GM19395 (cell line): Measurements from ENCODE around the gene GRAP.

ENCODE experiments used
- ATAC-seq: cut with Tn5 transposase; IDR thresholded peaks from one replicate; pipeline ENCODE4 v1.9.1; 2021; ENCODE audit warnings: mild to moderate bottlenecking, moderate library complexity; ENCODE audit not compliant: unreplicated experiment

GRAP gene

DNA sequence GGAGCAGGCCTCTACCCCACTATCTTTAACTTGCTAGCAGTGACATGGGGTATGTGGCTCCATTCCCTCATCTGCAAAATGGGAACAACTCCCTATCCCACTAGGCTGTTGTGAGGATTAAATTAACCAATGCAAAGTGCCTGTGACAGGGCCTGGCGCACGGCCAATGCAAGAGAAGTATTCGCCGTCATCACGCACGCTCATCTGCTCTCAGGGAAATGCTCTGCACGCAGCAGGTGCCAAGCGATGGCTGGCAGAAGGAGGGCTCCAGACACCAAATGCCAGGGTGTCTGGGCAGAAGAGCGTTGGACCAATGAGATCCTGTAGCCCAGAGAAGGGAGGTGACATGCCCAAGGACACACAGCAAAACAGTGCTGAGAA is 59.5 kb downstream of the GRAP start:
- no peak for ATAC-seq

- ATAC-seq = no peak
These were observed 60.1 kb downstream of the GRAP start for GRCh38 chr17:18986541-18987229.

- ATAC-seq = no peak
These were observed 61.3 kb downstream of the GRAP start for GRCh38 chr17:18985475-18985874.

GRCh38 chr17:18984273-18985114 is 62.3 kb downstream of the GRAP start:
- ATAC-seq = no peak

GRCh38 chr17:18981642-18982424 is 64.9 kb downstream of the GRAP start:
- ATAC-seq = no peak

- no peak for ATAC-seq
These were observed 65.5 kb downstream of the GRAP start for GRCh38 chr17:18981335-18981641.

DNA sequence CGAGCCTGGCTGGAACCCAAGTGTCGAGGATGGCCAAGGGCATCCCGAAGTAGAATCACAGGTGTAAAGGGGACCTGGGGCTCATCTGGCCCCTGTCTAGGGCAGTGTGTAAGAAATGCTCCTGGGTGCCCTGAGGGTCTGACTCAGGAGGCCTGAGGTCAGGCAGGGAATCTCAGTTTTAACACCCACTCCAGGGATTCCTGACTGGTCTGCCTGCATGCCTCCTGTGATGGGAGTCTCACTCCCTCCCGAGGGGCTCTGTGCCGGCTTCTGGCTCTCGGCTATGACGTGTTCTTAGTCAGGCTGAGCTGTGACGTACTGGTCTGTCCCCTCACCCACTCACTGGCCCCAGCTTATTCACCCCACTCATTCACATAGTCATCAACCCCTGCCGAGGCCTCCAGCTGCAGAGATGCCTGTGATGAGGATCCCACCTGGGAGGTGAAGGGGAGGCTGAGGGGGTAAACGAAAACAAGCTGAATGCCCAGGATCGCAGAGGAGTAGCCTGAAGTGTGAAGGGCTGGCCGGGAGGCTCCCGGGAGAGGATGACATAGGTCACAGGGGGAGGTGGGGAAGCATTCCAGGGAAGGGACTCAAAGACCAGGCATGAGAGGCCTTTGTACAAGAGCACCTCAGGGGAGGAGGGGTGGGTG is 65.9 kb downstream of the GRAP start:
- no peak for ATAC-seq

GRCh38 chr17:18978655-18979054 is 68.1 kb downstream of the GRAP start:
- no peak for ATAC-seq

GRCh38 chr17:18978050-18978449 is 68.7 kb downstream of the GRAP start:
- ATAC-seq = no peak

- ATAC-seq = no peak
These were observed 69.1 kb downstream of the GRAP start for GRCh38 chr17:18977646-18978045.

DNA sequence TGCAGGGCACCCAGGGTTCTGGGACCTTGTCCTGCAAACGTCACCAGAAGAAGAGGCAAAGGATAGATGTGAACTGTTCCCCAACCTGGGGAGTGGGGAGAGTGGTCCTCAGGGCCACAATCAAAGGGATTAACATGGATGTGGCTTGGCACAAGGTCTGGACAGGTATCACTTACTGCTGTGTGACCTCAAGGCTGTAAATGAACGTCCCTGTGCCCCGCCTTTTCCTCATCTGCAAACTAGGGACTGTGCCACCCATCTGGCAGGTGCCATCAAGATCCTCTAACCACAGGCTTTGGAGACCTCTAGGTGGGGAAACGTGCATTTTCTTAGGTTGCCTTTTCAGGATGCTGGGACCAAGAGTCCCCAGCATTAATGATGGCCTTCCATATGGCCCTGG is 69.7 kb downstream of the GRAP start:
- no peak for ATAC-seq

DNA sequence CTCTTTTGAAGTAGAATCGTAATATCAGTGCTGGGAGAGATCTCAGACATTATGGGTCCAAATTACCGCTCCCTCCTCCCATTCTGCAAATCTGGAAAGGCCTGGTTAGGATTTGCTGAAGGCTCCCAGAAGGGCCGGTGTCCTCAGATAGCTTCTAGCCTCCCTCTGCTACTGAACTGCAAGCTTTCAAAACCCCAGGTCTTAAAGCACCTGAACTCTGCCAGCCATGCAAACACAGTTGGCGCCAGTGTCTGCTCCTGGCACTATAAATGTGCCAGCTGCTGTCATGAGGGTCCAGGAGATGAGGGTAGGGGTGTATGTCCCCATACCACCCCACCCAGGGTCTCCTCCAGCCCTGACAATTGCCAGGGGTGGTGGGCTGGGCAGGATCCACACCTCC is 70.6 kb downstream of the GRAP start:
- no peak for ATAC-seq

DNA sequence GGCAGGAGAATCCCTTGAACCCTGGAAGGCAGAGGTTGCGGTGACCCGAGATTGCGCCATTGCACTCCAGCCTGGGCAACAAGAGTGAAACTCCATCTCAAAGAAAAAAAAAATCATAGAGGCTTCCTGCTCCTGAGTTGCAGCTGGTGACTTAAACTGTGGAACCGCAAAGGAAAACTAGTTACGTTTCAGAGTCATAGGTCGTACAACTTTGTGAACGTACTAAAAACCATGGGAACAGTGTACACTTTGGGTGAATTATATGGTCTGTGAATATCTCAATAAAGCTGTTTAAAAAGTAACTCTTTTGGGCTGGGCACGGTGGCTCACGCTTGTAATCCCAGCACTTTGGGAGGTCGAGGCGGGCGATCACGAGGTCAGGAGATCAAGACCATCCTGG is 71.2 kb downstream of the GRAP start:
- no peak for ATAC-seq

- no peak for ATAC-seq
These were observed 72.2 kb downstream of the GRAP start for GRCh38 chr17:18974407-18975149.

GRCh38 chr17:18971801-18972200 is 75.0 kb downstream of the GRAP start:
- no peak for ATAC-seq
